Tibial nerve (tissue), 4 donors: ENCODE data around the gene FLNC. TPM values are rescaled to one million over a fixed set of nuclear protein-coding genes. Genes with fewer than 3 reads are reported as not detected.

ENCODE experiments used
- DNase-seq, 2 donors: peaks; one replicate each; pipeline ENCODE4 v3.0.0-alpha.2; 2019; ENCODE audit warnings: low spot score in 2 of 2
- H3K27ac ChIP-seq, 4 donors: fragments of 200-600 bp; sonication (generic) in 3 of 4; one replicate each; pipeline ENCODE4 v1.5.1; 2017 to 2019; ENCODE audit warnings: mild to moderate bottlenecking in 1 of 4
- H3K27me3 ChIP-seq, 2 donors: fragments of 200-600 bp; sonication (generic) in 1 of 2; one replicate each; pipeline versions ENCODE4 v1.5.1 to v1.6.0; 2017 to 2019
- H3K36me3 ChIP-seq, 3 donors: fragments of 200-600 bp; sonication (generic); one replicate each; pipeline ENCODE4 v1.5.1; 2018 to 2019
- H3K4me1 ChIP-seq, 4 donors: fragments of 200-600 bp; sonication (generic) in 3 of 4; one replicate each; pipeline ENCODE4 v1.5.1; 2017 to 2019
- H3K4me3 ChIP-seq, 4 donors: fragments of 200-600 bp; sonication (generic) in 3 of 4; one replicate each; pipeline ENCODE4 v1.5.1; 2017 to 2019; ENCODE audit warnings: mild to moderate bottlenecking in 1 of 4, moderate library complexity in 1 of 4
- H3K9me3 ChIP-seq, 4 donors: fragments of 200-600 bp; sonication (generic) in 3 of 4; one replicate each; pipeline ENCODE4 v1.5.1; 2017 to 2019
- EP300 ChIP-seq, 2 donors: sonication (generic); formaldehyde crosslinking; IDR thresholded peaks; one replicate each; pipeline ENCODE4 v1.6.1; 2017; ENCODE audit warnings: antibody characterized with exemption in 2 of 2, mild to moderate bottlenecking in 1 of 2
- POLR2A ChIP-seq, 2 donors: fragments of 450-650 bp; IDR thresholded peaks; one replicate each; pipeline ENCODE4 v1.6.1; 2017; ENCODE audit warnings: antibody characterized with exemption in 2 of 2, mild to moderate bottlenecking in 2 of 2, moderate library complexity in 2 of 2
- WGBS, 2 donors: methylation state at CpG; one replicate each; pipeline ENCODE4 v1.1.5; 2018; 5-methylcytosine and 5-hydroxymethylcytosine counted together
- total RNA-seq, 4 donors: library from RNA; depleted of rRNA; stranded (reverse); fragments of >200 nt; gene quantifications; one replicate each; pipeline ENCODE4 v1.1.0, GENCODE V29; 2016
- TF ChIP-seq, protein P1 (sequence below), 5 experiments: fragments of 200-600 bp in 3 of 5; fragments of 450-650 bp in 2 of 5; sonication (generic) in 3 of 5; IDR thresholded peaks; one replicate each; pipeline ENCODE4 v1.5.1; 2016 to 2019; ENCODE audit warnings: antibody characterized with exemption in 5 of 5, mild to moderate bottlenecking in 3 of 5, moderate library complexity in 2 of 5

The FLNC gene
- total RNA-seq, 4 donors from 2014 or later = 5.5 to 13.5 (median 9.0) TPM

- WGBS, 2 donors = 74 to 78% methylated on average over 5 of the region's 5 CpGs
Measured at GRCh38 chr7:128845475-128845874, 15.3 kb downstream of the FLNC start.

GRCh38 chr7:128845987-128846386 lies 15.8 kb downstream of the FLNC start:
- Histone ChIP-seq H3K4me3 (no peak overlapping the region), H3K4me1 (no peaks in the 10 kb centered on the region), H3K27me3 (no peaks in the 10 kb centered on the region), H3K27ac (no peak overlapping the region), H3K9me3 (no peaks in the 10 kb centered on the region), H3K36me3 (peaks cover 0 to 74% (median 0%) of the 10 kb centered on the region in 3 donors)
- DNase-seq = no peak
- TF ChIP-seq POLR2A (IDR thresholded peaks at IDR 0.05) = no peak
- TF ChIP-seq, protein P1, sequence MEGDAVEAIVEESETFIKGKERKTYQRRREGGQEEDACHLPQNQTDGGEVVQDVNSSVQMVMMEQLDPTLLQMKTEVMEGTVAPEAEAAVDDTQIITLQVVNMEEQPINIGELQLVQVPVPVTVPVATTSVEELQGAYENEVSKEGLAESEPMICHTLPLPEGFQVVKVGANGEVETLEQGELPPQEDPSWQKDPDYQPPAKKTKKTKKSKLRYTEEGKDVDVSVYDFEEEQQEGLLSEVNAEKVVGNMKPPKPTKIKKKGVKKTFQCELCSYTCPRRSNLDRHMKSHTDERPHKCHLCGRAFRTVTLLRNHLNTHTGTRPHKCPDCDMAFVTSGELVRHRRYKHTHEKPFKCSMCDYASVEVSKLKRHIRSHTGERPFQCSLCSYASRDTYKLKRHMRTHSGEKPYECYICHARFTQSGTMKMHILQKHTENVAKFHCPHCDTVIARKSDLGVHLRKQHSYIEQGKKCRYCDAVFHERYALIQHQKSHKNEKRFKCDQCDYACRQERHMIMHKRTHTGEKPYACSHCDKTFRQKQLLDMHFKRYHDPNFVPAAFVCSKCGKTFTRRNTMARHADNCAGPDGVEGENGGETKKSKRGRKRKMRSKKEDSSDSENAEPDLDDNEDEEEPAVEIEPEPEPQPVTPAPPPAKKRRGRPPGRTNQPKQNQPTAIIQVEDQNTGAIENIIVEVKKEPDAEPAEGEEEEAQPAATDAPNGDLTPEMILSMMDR (IDR thresholded peaks at IDR 0.05) = no peak
- no peak for TF ChIP-seq EP300 (IDR thresholded peaks at IDR 0.05)
- 75 to 78% methylated on average over 15 of the region's 19 CpGs for WGBS, 2 donors

More at GRCh38 chr7:128845475-128845874, 15.3 kb downstream of the FLNC start:
- Histone ChIP-seq H3K9me3 (no peaks in the 10 kb centered on the region), H3K4me3 (no peak overlapping the region), H3K4me1 (no peaks in the 10 kb centered on the region), H3K36me3 (peaks cover 0 to 70% (median 0%) of the 10 kb centered on the region in 3 donors), H3K27me3 (no peaks in the 10 kb centered on the region), H3K27ac (no peak overlapping the region)
- DNase-seq = no peak
- TF ChIP-seq POLR2A (IDR thresholded peaks at IDR 0.05) (no peak), EP300 (IDR thresholded peaks at IDR 0.05) (no peak)
- TF ChIP-seq, protein P1 (IDR thresholded peaks at IDR 0.05) = no peak

DNA sequence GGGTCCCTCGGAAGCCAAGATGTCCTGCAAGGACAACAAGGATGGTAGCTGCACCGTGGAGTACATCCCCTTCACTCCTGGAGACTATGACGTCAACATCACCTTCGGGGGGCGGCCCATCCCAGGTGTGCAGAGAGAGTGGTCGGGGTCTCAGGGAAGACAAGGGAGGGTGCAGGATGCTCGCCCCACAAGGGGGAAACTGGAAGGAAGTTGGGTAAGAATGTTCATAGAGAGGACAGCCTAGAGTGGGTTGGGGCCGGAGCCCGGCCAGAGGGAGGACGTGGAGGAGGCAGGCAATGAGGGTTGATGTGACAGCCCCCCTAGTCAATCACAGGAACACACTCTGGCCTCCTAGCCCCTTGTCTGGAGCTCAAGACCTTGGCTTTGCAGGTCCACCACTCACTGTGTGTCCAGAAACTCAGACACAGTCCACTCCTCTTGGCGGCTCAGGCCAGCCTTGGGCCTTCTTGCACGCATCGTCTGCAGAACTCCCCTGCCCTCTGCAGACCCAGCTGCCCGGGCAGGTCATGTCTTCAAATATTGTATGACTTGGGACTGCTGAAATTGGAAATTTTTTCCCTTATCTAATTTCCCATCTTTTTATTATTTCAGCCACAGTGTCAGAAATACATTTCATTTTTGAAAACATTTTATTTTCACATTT lies 16.7 kb downstream of the FLNC start:
- 83 to 85% methylated on average over 14 of the region's 14 CpGs for WGBS, 2 donors

DNA sequence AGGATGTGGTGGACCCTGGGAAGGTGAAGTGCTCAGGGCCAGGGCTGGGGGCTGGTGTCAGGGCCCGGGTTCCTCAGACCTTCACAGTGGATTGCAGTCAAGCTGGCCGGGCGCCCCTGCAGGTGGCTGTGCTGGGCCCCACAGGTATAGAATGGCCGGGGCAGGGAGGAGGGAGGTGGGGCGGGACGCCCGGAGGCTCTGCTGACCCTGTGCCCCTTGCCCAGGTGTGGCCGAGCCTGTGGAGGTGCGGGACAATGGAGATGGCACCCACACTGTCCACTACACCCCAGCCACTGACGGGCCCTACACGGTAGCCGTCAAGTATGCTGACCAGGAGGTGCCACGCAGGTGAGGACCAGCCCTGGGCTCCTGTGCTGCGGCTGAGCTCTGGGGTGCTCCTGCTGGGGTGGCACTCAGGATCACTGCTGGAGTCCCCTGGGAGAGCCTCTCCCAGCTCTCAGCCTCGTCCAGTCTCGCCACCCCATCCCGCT lies 17.6 kb downstream of the FLNC start:
- Histone ChIP-seq H3K4me1 (no peaks in the 10 kb centered on the region), H3K27ac (no peak overlapping the region), H3K36me3 (peaks cover 0 to 83% (median 0%) of the 10 kb centered on the region in 3 donors), H3K9me3 (no peaks in the 10 kb centered on the region), H3K27me3 (no peaks in the 10 kb centered on the region), H3K4me3 (no peak overlapping the region)
- no peak for DNase-seq
- TF ChIP-seq, protein P1 (IDR thresholded peaks at IDR 0.05) = no peak
- TF ChIP-seq POLR2A (IDR thresholded peaks at IDR 0.05) (no peak), EP300 (IDR thresholded peaks at IDR 0.05) (no peak)
- WGBS, 2 donors = 86 to 91% methylated on average over 6 to 13 of the region's 17 CpGs

More for the DNA sequence above, 16.7 kb downstream of the FLNC start:
- Histone ChIP-seq H3K27me3 (no peaks in the 10 kb centered on the region), H3K4me1 (no peaks in the 10 kb centered on the region), H3K36me3 (peaks cover 0 to 80% (median 0%) of the 10 kb centered on the region in 3 donors), H3K9me3 (no peaks in the 10 kb centered on the region), H3K4me3 (no peak overlapping the region), H3K27ac (no peak overlapping the region)
- TF ChIP-seq POLR2A (IDR thresholded peaks at IDR 0.05) = no peak
- TF ChIP-seq, protein P1 (IDR thresholded peaks at IDR 0.05) = no peak
- no peak for TF ChIP-seq EP300 (IDR thresholded peaks at IDR 0.05)
- DNase-seq = no peak
